WI38 (cell line): Measurements from ENCODE around the gene CKAP2.
"Not testable (repeated sequence)": the region's sequence is repeated elsewhere in the genome, so short reads cannot be mapped to it uniquely, and the experiment has no call there.

ENCODE experiments used
- H3K4me3 ChIP-seq: 2 replicates; pipeline ENCODE4 v1.5.1; 2011; ENCODE audit warnings: low read depth, mild to moderate bottlenecking, control low read depth, low read length
- TF ChIP-seq, protein P1 (sequence below): IDR thresholded peaks from 2 replicates; pipeline ENCODE4 v1.5.1; 2012; ENCODE audit warnings: low read depth, mild to moderate bottlenecking, control low read depth, low read length

The CKAP2 gene, protein sequence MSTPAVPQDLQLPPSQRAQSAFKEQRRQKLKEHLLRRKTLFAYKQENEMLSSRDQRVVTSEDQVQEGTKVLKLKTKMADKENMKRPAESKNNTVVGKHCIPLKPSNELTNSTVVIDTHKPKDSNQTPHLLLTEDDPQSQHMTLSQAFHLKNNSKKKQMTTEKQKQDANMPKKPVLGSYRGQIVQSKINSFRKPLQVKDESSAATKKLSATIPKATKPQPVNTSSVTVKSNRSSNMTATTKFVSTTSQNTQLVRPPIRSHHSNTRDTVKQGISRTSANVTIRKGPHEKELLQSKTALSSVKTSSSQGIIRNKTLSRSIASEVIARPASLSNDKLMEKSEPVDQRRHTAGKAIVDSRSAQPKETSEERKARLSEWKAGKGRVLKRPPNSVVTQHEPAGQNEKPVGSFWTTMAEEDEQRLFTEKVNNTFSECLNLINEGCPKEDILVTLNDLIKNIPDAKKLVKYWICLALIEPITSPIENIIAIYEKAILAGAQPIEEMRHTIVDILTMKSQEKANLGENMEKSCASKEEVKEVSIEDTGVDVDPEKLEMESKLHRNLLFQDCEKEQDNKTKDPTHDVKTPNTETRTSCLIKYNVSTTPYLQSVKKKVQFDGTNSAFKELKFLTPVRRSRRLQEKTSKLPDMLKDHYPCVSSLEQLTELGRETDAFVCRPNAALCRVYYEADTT

DNA sequence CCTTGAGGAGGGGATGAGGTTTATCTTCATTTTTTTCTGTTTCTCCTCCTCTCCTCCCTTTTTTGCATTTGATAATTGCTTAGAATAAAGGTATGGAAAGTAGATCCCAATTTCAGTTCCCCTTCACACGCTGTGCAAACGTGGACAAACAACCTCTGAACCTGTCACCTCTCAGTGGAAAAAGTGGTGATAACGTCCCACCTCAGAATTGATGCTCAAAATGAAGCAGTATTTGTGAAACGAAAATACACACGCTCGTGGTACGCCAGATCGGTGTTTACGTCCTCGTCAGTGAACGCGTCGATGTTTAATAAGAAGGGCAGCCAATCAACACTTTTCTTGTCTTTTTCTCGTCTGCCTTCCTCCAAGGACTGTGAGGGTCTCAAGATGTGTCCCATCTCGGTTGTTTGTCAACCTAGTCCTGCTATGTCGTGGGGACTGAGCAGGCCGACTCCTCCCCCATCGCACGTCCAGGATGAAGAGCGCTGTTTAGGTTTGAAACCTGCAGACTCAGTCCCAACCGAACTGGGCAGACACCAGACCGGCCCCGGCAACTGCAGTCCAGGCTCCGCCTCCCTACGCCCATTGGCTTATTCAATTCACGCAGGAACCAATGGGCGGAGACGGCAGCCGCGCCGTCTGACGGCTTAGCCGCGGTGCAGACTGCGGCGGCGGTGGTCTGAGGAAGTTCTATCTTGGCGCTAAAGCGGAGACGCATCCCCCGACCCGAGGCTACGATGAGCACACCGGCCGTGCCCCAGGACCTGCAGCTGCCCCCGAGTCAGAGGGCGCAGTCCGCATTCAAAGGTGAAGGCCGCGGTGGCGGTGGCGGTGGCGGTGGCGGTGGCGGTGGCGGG lies at the start of gene CKAP2:
Gene CKAP2, plus strand, starts transcription at position 659 of the 857 bp plus-strand sequence. Its CDS starts 79 bp downstream, at position 738.
- TF ChIP-seq, protein P1, sequence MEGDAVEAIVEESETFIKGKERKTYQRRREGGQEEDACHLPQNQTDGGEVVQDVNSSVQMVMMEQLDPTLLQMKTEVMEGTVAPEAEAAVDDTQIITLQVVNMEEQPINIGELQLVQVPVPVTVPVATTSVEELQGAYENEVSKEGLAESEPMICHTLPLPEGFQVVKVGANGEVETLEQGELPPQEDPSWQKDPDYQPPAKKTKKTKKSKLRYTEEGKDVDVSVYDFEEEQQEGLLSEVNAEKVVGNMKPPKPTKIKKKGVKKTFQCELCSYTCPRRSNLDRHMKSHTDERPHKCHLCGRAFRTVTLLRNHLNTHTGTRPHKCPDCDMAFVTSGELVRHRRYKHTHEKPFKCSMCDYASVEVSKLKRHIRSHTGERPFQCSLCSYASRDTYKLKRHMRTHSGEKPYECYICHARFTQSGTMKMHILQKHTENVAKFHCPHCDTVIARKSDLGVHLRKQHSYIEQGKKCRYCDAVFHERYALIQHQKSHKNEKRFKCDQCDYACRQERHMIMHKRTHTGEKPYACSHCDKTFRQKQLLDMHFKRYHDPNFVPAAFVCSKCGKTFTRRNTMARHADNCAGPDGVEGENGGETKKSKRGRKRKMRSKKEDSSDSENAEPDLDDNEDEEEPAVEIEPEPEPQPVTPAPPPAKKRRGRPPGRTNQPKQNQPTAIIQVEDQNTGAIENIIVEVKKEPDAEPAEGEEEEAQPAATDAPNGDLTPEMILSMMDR = no peak
- H3K4me3 ChIP-seq = peak within 1 kb of the TSS; percentile 91

DNA sequence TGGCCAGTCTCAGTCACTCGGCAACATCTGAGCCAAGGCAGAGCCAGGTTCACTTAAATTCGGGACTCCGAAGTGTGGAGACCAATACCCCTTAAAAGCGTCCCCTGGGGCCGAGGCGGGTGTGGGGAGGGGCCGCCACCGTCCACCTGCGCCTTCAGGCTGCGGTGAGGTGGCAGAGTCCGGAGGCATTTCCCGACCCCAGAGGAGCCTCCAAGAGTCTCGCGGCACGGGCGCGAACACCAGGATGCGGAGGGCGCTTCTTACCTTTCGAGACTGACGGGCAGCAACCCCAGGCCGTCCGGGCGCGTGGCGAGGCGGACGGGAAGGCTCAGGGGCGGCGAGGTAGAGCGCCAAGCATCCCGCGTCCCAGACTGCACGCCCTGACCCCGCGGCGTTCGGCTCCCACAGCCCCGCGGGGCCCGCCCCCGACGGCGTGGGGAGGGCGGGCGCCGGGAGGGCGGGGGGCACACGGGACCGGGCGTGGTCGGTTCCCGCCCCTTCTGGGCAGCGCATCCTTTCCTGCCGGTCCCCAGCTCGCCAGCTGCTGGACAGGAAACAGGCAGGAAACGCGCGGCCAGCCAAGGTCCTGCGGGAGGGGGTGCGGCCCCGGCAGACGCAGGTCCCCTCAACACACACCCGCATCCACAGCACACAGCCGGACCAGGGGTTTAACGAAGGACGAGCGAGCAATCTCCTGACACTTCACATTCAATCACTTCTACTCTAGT lies 49.3 kb upstream of the CKAP2 start, which contains the start of gene THSD1:
Gene THSD1, minus strand, starts transcription at position 406 of the 728 bp plus-strand sequence. CDS start 3,572 bp downstream, outside the sequence.
- TF ChIP-seq, protein P1 = no peak

DNA sequence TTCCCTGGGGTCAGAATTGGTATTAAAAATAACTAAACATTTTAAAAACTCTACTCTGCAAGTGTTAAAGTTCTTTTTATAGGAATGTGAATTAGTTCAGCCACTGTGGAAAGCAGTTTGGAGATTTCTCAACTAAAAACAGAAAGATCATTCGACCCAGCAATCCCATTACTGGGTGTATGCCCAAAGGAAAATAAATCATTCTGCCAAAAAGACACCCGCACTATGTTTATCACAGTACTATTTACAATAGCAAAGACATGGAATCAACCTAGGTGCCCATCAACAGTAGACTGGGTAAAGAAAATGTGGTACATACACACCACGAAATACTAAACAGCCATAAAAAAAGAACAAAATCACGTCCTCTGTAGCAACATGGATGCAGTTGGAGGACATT lies 48.6 kb upstream of the CKAP2 start:
- TF ChIP-seq, protein P1 = no peak
- H3K4me3 ChIP-seq = peak overlapping the region; percentile 75

More for the DNA sequence above, 49.3 kb upstream of the CKAP2 start, which contains the start of gene THSD1:
- H3K4me3 ChIP-seq = peak within 1 kb of the TSS; percentile 75

DNA sequence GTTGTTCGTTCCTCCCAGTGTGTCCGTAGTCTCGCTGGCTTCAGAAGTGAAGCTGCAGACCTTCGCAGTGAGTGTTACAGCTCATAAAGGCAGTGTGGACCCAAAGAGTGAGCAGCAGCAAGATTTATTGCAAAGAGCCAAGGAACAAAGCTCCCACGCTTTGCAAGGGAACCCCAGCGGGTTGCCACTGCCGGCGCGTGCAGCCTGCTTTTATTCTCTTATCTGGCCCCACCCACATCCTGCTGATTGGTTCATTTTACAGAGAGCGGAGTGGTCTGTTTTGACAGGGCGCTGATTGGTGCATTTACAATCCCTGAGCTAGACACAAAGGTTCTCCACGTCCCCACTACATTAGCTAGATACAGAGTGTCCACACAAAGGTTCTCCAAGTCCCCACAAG lies 47.8 kb upstream of the CKAP2 start:
- H3K4me3 ChIP-seq = not testable (repeated sequence)

DNA sequence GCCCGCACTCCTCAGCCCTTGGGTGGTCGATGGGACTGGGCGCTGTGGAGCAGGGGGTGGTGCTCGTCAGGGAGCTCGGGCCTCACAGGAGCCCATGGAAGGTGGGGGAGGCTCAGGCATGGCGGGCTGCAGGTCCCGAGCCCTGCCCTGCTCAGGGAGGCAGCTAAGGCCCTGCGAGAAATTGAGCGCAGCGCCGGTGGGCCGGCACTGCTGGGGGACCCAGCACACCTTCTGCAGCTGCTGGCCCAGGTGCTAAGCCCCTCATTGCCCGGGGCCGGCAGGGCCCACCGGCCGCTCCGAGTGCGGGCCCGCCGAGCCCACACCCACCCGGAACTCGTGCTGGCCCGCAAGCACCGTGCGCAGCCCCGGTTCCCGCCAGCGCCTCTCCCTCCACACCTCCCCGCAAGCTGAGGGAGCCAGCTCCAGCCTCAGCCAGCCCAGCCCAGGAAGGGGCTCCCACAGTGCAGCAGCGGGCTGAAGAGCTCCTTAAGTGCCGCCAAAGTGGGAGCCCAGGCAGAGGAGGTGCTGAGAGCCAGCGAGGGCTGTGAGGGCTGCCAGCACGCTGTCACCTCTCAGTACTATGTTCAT lies 47.1 kb upstream of the CKAP2 start:
- not testable (repeated sequence) for H3K4me3 ChIP-seq

DNA sequence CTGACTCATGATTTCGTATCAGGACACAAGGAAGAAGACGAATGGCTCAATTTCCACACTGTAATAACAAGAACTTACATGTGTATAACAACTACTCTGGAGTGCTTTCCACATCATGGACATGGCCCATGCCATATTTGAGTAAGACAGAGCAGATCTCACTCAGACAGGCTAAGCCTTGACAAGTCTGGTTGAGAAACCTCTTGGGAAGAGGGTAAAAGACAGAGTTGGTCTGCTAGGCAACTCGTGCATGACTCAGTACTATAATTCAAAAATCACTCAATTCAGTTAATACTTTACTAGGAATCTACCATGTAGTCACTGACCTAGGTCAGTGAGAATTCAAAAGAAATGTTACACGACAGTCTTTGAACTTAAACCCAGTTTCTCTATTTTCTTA lies 43.6 kb upstream of the CKAP2 start:
- TF ChIP-seq, protein P1 = no peak
- H3K4me3 ChIP-seq = no peak overlapping the region

DNA sequence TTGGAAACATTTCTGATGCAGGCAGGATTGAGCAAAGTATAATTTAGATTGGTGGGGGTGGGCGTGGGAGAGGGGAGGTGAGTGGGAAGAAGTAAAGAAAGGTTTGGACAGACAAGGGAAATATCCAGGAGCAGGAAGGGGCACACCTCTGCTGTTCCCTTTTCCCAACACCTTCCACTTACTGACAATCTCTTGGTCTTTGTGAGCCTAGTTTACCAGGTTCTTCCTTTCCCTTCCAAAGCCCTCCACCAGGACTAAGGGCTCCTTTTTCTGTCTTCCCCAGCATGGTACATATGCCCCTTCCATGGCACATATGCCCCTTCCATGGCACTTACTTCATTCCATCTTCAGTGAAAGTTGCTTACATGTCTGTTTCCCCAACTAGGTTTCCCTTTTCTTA lies 43.1 kb upstream of the CKAP2 start:
- TF ChIP-seq, protein P1 = no peak
- no peak overlapping the region for H3K4me3 ChIP-seq
